GM19043 (cell line): ENCODE data around the gene FSIP2.

Experiments used
- ATAC-seq: cut with Tn5 transposase; IDR thresholded peaks from one replicate; pipeline ENCODE4 v1.9.1; 2021; ENCODE audit warnings: low read depth; ENCODE audit not compliant: unreplicated experiment

Gene FSIP2

GRCh38 chr2:185880396-185880795, 141.8 kb downstream of the FSIP2 start:
- no peak for ATAC-seq
